WTC11 (cell line): Measurements from ENCODE around the gene RPH3AL.

ENCODE experiments used
- ATF2 ChIP-seq: sonication (generic); formaldehyde crosslinking; IDR thresholded peaks from 2 replicates; pipeline ENCODE4 v1.8.1; 2022; ENCODE audit warnings: low read depth, missing genetic modification reagents, borderline replicate concordance
- CTCF ChIP-seq: fragments of 200-600 bp; IDR thresholded peaks from 2 replicates; pipeline ENCODE4 v1.8.0; 2022; ENCODE audit warnings: antibody characterized with exemption
- ELF4 ChIP-seq: sonication (generic); formaldehyde crosslinking; IDR thresholded peaks from 2 replicates; pipeline ENCODE4 v1.8.1; 2022; ENCODE audit warnings: low read depth, mild to moderate bottlenecking, moderate library complexity, missing genetic modification reagents
- NR3C1 ChIP-seq: sonication (generic); formaldehyde crosslinking; conservative IDR thresholded peaks from 2 replicates; pipeline ENCODE4 v1.8.1; 2023; ENCODE audit warnings: low read depth, mild to moderate bottlenecking, missing genetic modification reagents
- PRDM15 ChIP-seq: sonication (generic); formaldehyde crosslinking; IDR thresholded peaks from 2 replicates; pipeline ENCODE4 v1.8.0; 2022; ENCODE audit warnings: missing genetic modification reagents
- ZNF423 ChIP-seq: fragments of 250-450 bp; sonication (Bioruptor Pico); IDR thresholded peaks from 2 replicates; pipeline ENCODE4 v2.1.2; 2022; ENCODE audit warnings: mild to moderate bottlenecking, moderate library complexity
- TF ChIP-seq, protein P1 (sequence below): sonication (generic); formaldehyde crosslinking; IDR thresholded peaks from 2 replicates; pipeline ENCODE4 v1.8.0; 2022; ENCODE audit warnings: mild to moderate bottlenecking, missing genetic modification reagents

GRCh38 chr17:340074-340473, 12.5 kb downstream of the RPH3AL start:
- TF ChIP-seq CTCF, result no peak
- no peak for TF ChIP-seq ELF4 (CRISPR knock-in tag)
- no peak for TF ChIP-seq PRDM15
- TF ChIP-seq, protein P1, sequence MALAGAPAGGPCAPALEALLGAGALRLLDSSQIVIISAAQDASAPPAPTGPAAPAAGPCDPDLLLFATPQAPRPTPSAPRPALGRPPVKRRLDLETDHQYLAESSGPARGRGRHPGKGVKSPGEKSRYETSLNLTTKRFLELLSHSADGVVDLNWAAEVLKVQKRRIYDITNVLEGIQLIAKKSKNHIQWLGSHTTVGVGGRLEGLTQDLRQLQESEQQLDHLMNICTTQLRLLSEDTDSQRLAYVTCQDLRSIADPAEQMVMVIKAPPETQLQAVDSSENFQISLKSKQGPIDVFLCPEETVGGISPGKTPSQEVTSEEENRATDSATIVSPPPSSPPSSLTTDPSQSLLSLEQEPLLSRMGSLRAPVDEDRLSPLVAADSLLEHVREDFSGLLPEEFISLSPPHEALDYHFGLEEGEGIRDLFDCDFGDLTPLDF (CRISPR knock-in tag), result no peak
- TF ChIP-seq ZNF423 (CRISPR knock-in tag), result no peak
- TF ChIP-seq NR3C1 (CRISPR knock-in tag), result no peak
- no peak for TF ChIP-seq ATF2 (CRISPR knock-in tag)
